Prostate gland (tissue), 2 donors: ENCODE data around the gene NHLH1.

Source experiments
- CTCF ChIP-seq, 4 experiments: fragments of 200-600 bp in 2 of 4; fragments of 450-650 bp in 2 of 4; sonication (generic) in 2 of 4; IDR thresholded peaks; 1 replicate in 3 of 4; 2 replicates in 1 of 4; pipeline ENCODE4 v1.5.1; 2016 to 2019; ENCODE audit warnings: antibody characterized with exemption in 4 of 4, mild to moderate bottlenecking in 2 of 4, moderate library complexity in 2 of 4
- POLR2A ChIP-seq: fragments of 450-650 bp; IDR thresholded peaks from one replicate; pipeline ENCODE4 v1.6.1; 2016; ENCODE audit warnings: antibody characterized with exemption, mild to moderate bottlenecking

GRCh38 chr1:160325252-160325651 lies 41.6 kb upstream of the NHLH1 start:
- TF ChIP-seq POLR2A (no peak), CTCF (IDR thresholded peaks at IDR 0.05) (no peak)
